Measurements from ENCODE around the gene STH.

The STH gene

DNA sequence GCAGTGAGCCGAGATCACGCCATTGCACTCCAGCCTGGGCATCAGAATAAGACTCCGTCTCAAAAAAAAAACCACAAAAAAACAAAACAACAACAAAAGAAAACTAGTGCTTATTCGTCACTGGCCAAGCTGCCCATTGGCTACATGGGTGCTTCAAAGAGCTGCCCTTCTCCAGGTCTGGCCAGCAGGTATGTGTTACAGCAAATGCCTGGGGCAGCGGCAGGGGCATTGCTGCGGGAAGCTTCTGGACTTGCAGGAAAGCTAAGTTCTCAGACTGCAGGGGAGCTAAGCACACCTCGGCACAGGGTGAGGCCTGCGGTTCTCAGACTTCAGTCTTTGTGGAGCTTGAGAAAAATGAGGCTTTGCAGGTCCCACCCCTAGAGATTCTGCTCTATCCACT lies 4.1 kb upstream of the STH start:
- no peak overlapping the region for H3K27ac ChIP-seq
- TF ChIP-seq, protein P1, sequence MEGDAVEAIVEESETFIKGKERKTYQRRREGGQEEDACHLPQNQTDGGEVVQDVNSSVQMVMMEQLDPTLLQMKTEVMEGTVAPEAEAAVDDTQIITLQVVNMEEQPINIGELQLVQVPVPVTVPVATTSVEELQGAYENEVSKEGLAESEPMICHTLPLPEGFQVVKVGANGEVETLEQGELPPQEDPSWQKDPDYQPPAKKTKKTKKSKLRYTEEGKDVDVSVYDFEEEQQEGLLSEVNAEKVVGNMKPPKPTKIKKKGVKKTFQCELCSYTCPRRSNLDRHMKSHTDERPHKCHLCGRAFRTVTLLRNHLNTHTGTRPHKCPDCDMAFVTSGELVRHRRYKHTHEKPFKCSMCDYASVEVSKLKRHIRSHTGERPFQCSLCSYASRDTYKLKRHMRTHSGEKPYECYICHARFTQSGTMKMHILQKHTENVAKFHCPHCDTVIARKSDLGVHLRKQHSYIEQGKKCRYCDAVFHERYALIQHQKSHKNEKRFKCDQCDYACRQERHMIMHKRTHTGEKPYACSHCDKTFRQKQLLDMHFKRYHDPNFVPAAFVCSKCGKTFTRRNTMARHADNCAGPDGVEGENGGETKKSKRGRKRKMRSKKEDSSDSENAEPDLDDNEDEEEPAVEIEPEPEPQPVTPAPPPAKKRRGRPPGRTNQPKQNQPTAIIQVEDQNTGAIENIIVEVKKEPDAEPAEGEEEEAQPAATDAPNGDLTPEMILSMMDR (conservative IDR thresholded peaks at IDR 0.05): no peak

DNA sequence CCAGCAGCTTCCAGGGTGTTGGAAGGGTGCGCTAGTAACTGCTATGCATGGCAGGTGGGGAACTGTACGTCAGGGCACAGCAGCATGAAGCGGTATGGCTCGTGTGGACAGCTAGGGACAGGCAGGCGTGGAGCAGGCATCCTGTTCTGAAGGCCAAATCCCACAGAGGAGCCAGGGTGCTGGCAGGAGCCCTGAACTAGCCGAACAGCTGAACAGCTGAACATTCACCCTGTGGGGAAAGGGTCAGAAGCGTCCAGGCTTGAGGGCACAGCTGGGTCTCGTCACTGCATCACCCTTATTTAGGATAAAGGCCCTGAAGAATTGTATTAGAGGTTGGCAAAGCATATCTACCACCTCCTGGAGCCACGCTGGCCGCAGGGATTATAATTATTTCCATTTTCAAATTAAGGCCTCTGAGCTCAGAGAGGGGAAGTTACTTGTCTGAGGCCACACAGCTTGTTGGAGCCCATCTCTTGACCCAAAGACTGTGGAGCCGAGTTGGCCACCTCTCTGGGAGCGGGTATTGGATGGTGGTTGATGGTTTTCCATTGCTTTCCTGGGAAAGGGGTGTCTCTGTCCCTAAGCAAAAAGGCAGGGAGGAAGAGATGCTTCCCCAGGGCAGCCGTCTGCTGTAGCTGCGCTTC lies 3.3 kb upstream of the STH start:
- TF ChIP-seq, protein P1 (conservative IDR thresholded peaks at IDR 0.05): no peak
- H3K27ac ChIP-seq: no peak overlapping the region

DNA sequence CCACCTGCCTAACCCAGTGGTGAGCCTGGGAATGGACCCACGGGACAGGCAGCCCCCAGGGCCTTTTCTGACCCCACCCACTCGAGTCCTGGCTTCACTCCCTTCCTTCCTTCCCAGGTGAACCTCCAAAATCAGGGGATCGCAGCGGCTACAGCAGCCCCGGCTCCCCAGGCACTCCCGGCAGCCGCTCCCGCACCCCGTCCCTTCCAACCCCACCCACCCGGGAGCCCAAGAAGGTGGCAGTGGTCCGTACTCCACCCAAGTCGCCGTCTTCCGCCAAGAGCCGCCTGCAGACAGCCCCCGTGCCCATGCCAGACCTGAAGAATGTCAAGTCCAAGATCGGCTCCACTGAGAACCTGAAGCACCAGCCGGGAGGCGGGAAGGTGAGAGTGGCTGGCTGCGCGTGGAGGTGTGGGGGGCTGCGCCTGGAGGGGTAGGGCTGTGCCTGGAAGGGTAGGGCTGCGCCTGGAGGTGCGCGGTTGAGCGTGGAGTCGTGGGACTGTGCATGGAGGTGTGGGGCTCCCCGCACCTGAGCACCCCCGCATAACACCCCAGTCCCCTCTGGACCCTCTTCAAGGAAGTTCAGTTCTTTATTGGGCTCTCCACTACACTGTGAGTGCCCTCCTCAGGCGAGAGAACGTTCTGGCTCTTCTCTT lies 2.6 kb upstream of the STH start:
- TF ChIP-seq, protein P1 (conservative IDR thresholded peaks at IDR 0.05): no peak
- no peak overlapping the region for H3K27ac ChIP-seq

DNA sequence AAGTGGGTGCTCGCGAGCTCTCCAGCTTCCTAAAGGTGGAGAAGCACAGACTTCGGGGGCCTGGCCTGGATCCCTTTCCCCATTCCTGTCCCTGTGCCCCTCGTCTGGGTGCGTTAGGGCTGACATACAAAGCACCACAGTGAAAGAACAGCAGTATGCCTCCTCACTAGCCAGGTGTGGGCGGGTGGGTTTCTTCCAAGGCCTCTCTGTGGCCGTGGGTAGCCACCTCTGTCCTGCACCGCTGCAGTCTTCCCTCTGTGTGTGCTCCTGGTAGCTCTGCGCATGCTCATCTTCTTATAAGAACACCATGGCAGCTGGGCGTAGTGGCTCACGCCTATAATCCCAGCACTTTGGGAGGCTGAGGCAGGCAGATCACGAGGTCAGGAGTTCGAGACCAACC lies 1.9 kb upstream of the STH start:
- H3K27ac ChIP-seq: no peak overlapping the region
- TF ChIP-seq, protein P1 (conservative IDR thresholded peaks at IDR 0.05): no peak

DNA sequence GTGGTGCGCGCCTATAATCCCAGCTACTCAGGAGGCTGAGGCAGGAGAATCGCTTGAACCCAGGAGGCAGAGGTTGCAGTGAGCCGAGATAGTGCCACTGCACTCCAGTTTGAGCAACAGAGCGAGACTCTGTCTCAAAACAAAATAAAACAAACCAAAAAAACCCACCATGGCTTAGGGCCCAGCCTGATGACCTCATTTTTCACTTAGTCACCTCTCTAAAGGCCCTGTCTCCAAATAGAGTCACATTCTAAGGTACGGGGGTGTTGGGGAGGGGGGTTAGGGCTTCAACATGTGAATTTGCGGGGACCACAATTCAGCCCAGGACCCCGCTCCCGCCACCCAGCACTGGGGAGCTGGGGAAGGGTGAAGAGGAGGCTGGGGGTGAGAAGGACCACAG lies 1.4 kb upstream of the STH start:
- TF ChIP-seq, protein P1 (conservative IDR thresholded peaks at IDR 0.05): no peak
- H3K27ac ChIP-seq: no peak overlapping the region

- TF ChIP-seq, protein P1 (conservative IDR thresholded peaks at IDR 0.05): no peak
- no peak overlapping the region for H3K27ac ChIP-seq
These were observed 845 bp downstream of the STH start for GRCh38 chr17:45999900-46000290.

DNA sequence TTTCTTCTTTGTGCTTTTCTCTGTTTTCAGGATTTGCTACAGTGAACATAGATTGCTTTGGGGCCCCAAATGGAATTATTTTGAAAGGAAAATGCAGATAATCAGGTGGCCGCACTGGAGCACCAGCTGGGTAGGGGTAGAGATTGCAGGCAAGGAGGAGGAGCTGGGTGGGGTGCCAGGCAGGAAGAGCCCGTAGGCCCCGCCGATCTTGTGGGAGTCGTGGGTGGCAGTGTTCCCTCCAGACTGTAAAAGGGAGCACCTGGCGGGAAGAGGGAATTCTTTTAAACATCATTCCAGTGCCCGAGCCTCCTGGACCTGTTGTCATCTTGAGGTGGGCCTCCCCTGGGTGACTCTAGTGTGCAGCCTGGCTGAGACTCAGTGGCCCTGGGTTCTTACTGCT lies 1.2 kb downstream of the STH start:
- no peak overlapping the region; the same call in 1 of the 2 replicates for H3K27ac ChIP-seq
- TF ChIP-seq, protein P1 (conservative IDR thresholded peaks at IDR 0.05): no peak
